ENCODE data around the gene SAPCD1. TPM values are rescaled to one million over a fixed set of nuclear protein-coding genes. Genes with fewer than 3 reads are reported as not detected.

Gene SAPCD1
- total RNA-seq, 1 donor from 2014 or later: 1.2 TPM

GRCh38 chr6:31715022-31715958, 47.2 kb upstream of the SAPCD1 start, which contains the start of gene LY6G6D:
TSS of gene LY6G6D (plus strand) at chr6:31715348. CDS start at chr6:31715356, 8 bp downstream.
- peaks cover 7% of the 10 kb centered on the region for H3K4me1 Mint-ChIP-seq (ENCODE audit: low read depth, unreplicated experiment)
- Histone ChIP-seq H3K36me3 (ENCODE audit: insufficient read depth, low read length) (no peaks in the 10 kb centered on the region), H2AFZ (ENCODE audit: low read depth, low read length) (peak within 1 kb of the TSS; percentile 41), H4K20me1 (ENCODE audit: insufficient read depth, low read length) (no peaks in the 10 kb centered on the region), H3K79me2 (ENCODE audit: insufficient read depth, low read length) (no peaks in the 10 kb centered on the region), H3K9ac (ENCODE audit: low read length) (no peak within 1 kb of the TSS), H3K4me3 (ENCODE audit: insufficient read depth, low read depth, low read length) (no peak within 1 kb of the TSS), H3K27me3 (ENCODE audit: insufficient read depth, low read length) (peaks cover 2% of the 10 kb centered on the region), H3K9me3 (ENCODE audit: insufficient read depth, low read depth, low read length) (no peaks in the 10 kb centered on the region), H3K27ac (ENCODE audit: low read depth, low read length) (no peak within 1 kb of the TSS), H3K4me2 (ENCODE audit: low read length) (no peak within 1 kb of the TSS), H3K4me1 (ENCODE audit: insufficient read depth, low read length) (no peaks in the 10 kb centered on the region)
- no peak for FAIRE-seq
- peaks cover 20% of the 10 kb centered on the region for H3K27me3 Mint-ChIP-seq (ENCODE audit: low read depth, unreplicated experiment)
- peaks cover 2% of the 10 kb centered on the region for H3K36me3 Mint-ChIP-seq (ENCODE audit: low read depth, unreplicated experiment)
- no peak for DNase-seq (ENCODE audit: low read depth)
- H3K4me3 Mint-ChIP-seq (ENCODE audit: unreplicated experiment): no peak within 1 kb of the TSS
- H3K9me3 Mint-ChIP-seq (ENCODE audit: unreplicated experiment): peaks cover 3% of the 10 kb centered on the region
- peak within 1 kb of the TSS; percentile 31 for H3K27ac Mint-ChIP-seq (ENCODE audit: unreplicated experiment)
- no peak for TF ChIP-seq EZH2 (IDR thresholded peaks at IDR 0.05; ENCODE audit: insufficient read depth, low read length)
- no peak for TF ChIP-seq CTCF (IDR thresholded peaks at IDR 0.05; ENCODE audit: insufficient read depth, low read depth, low read length)

- Histone ChIP-seq H3K27ac (ENCODE audit: low read depth, low read length) (no peak overlapping the region), H4K20me1 (ENCODE audit: insufficient read depth, low read length) (no peaks in the 10 kb centered on the region), H3K4me3 (ENCODE audit: insufficient read depth, low read depth, low read length) (no peak overlapping the region), H3K9me3 (ENCODE audit: insufficient read depth, low read depth, low read length) (no peaks in the 10 kb centered on the region), H3K9ac (ENCODE audit: low read length) (no peak overlapping the region), H3K4me1 (ENCODE audit: insufficient read depth, low read length) (no peaks in the 10 kb centered on the region), H2AFZ (ENCODE audit: low read depth, low read length) (no peak overlapping the region), H3K4me2 (ENCODE audit: low read length) (no peak overlapping the region), H3K27me3 (ENCODE audit: insufficient read depth, low read length) (peaks cover under 1% of the 10 kb centered on the region), H3K36me3 (ENCODE audit: insufficient read depth, low read length) (no peaks in the 10 kb centered on the region), H3K79me2 (ENCODE audit: insufficient read depth, low read length) (no peaks in the 10 kb centered on the region)
- Mint-ChIP-seq H3K4me3 (ENCODE audit: unreplicated experiment) (peak overlapping the region; percentile 47), H3K4me1 (ENCODE audit: low read depth, unreplicated experiment) (peaks cover 10% of the 10 kb centered on the region), H3K9me3 (ENCODE audit: unreplicated experiment) (peaks cover 7% of the 10 kb centered on the region), H3K27me3 (ENCODE audit: low read depth, unreplicated experiment) (peaks cover 21% of the 10 kb centered on the region), H3K36me3 (ENCODE audit: low read depth, unreplicated experiment) (peaks cover 3% of the 10 kb centered on the region), H3K27ac (ENCODE audit: unreplicated experiment) (no peak overlapping the region)
- TF ChIP-seq CTCF (IDR thresholded peaks at IDR 0.05; ENCODE audit: insufficient read depth, low read depth, low read length) (no peak), EZH2 (IDR thresholded peaks at IDR 0.05; ENCODE audit: insufficient read depth, low read length) (no peak)
- DNase-seq (ENCODE audit: low read depth): no peak
- no peak for FAIRE-seq
These were observed 44.8 kb upstream of the SAPCD1 start for GRCh38 chr6:31717499-31718222.

Measured in astrocyte (in vitro differentiated cells and primary cell).